Aorta (tissue), 5 donors: ENCODE data around the gene AKAP13. TPM values are rescaled to one million over a fixed set of nuclear protein-coding genes. Genes with fewer than 3 reads are reported as not detected.
"Not testable (repeated sequence)": the region's sequence is repeated elsewhere in the genome, so short reads cannot be mapped to it uniquely, and the experiment has no call there.

Experiments used
- ATAC-seq: fragments of 200-7000 bp; cut with Tn5 transposase; one replicate; pipeline ENCODE4 v1.9.1; 2022; ENCODE audit warnings: moderate library complexity; ENCODE audit not compliant: low FRiP score
- DNase-seq, 2 donors: peaks; one replicate each; pipeline ENCODE4 v3.0.0-alpha.2; 2020
- H3K27ac ChIP-seq, 2 donors: one replicate each; pipeline ENCODE4 v1.5.1; 2013; ENCODE audit warnings: low read length in 2 of 2, mild to moderate bottlenecking in 2 of 2, moderate library complexity in 2 of 2, control low read depth in 1 of 2, inconsistent platforms in 1 of 2, low read depth in 1 of 2
- H3K27me3 ChIP-seq, 2 donors: one replicate each; pipeline ENCODE4 v1.6.1; 2013; ENCODE audit warnings: control low read depth in 1 of 2, low read length in 1 of 2, mild to moderate bottlenecking in 1 of 2, moderate library complexity in 1 of 2; ENCODE audit not compliant: insufficient read depth in 2 of 2, control insufficient read depth in 1 of 2
- H3K36me3 ChIP-seq, 2 donors: one replicate each; pipeline ENCODE4 v1.6.1; 2013; ENCODE audit warnings: control low read depth in 1 of 2, low read length in 1 of 2, mild to moderate bottlenecking in 1 of 2; ENCODE audit not compliant: insufficient read depth in 2 of 2, control insufficient read depth in 1 of 2
- H3K4me1 ChIP-seq, 2 donors: one replicate each; pipeline ENCODE4 v1.6.1; 2013; ENCODE audit warnings: low read length in 2 of 2, control low read depth in 1 of 2, mild to moderate bottlenecking in 1 of 2, moderate library complexity in 1 of 2; ENCODE audit not compliant: insufficient read depth in 2 of 2, control insufficient read depth in 1 of 2
- H3K4me3 ChIP-seq, 2 donors: one replicate each; pipeline ENCODE4 v1.5.1; 2013; ENCODE audit warnings: low read length in 2 of 2, control low read depth in 1 of 2, mild to moderate bottlenecking in 1 of 2
- H3K9me3 ChIP-seq: one replicate; pipeline ENCODE4 v1.6.1; 2013; ENCODE audit warnings: mild to moderate bottlenecking, low read length; ENCODE audit not compliant: control insufficient read depth
- WGBS, 2 donors: extraction: QIAGEN DNeasy Blood & Tissue Kit; methylation state at CpG; one replicate each; pipeline ENCODE4 v1.1.7; 2013; 5-methylcytosine and 5-hydroxymethylcytosine counted together
- intact Hi-C, 2 donors: fragments of 100-400 bp; cut with DNase I; formaldehyde crosslinking; loops; one replicate each; pipeline versions ENCODE4 v1.14.2 to v1.15.0; 2022
- polyA plus RNA-seq, 2 donors: library from polyadenylated mRNA; stranded (reverse); fragments of 200-250 nt; gene quantifications; one replicate each; pipeline ENCODE4 v1.2.3, GENCODE V29; 2013
- total RNA-seq, 2 donors: library from RNA; stranded (reverse); fragmentation: NEBNext Ultra II Directional; extraction: Animal tissue kit (Norgen Biotek cat#: 25700); gene quantifications; one replicate each; pipeline ENCODE4 v1.2.1, GENCODE V29; 2021
- donor health status: healthy with polysubstance abuse.
- donor health status: Bipolar disorder and iron deficiency.
- donor health status: DM: no; HTN: no; CAD: no.
- donor health status: DM: no; HTN: no; CAD: no.
- donor health status: DM: yes; HTN: yes; CAD: no.

AKAP13 gene
- total and polyA plus RNA-seq, 4 donors = 29.6 to 267 (median 138) TPM

GRCh38 chr15:85337425-85338074, 42.9 kb upstream of the AKAP13 start:
- 64 to 67% methylated on average over 9 of the region's 9 CpGs for WGBS, 2 donors
- DNase-seq = no peak
- Histone ChIP-seq H3K27me3 (no peaks in the 10 kb centered on the region), H3K36me3 (no peaks in the 10 kb centered on the region), H3K9me3 (no peaks in the 10 kb centered on the region), H3K4me3 (no peak overlapping the region), H3K27ac (no peak overlapping the region), H3K4me1 (no peaks in the 10 kb centered on the region)
- no peak for ATAC-seq
- intact Hi-C loops = loop anchor here (10.0 kb wide), 2 partner anchors 67 to 167 kb away; no protein-coding TSS in a partner anchor

- H3K9me3 ChIP-seq = no peaks in the 10 kb centered on the region
- DNase-seq = no peak
- no peaks in the 10 kb centered on the region for H3K4me1 ChIP-seq
- WGBS, 2 donors = 71 to 72% methylated on average over 1 of the region's 1 CpG
- no peak for ATAC-seq
- H3K27me3 ChIP-seq = no peaks in the 10 kb centered on the region
- H3K4me3 ChIP-seq = no peak overlapping the region
- intact Hi-C loops = no loop called here
- no peaks in the 10 kb centered on the region for H3K36me3 ChIP-seq
- no peak overlapping the region for H3K27ac ChIP-seq
Observed at GRCh38 chr15:85340321-85340665, 40.1 kb upstream of the AKAP13 start.

- no peak overlapping the region for H3K27ac ChIP-seq
- H3K4me3 ChIP-seq = no peak overlapping the region
- no peaks in the 10 kb centered on the region for H3K36me3 ChIP-seq
- DNase-seq = no peak
- no peaks in the 10 kb centered on the region for H3K4me1 ChIP-seq
- H3K9me3 ChIP-seq = no peaks in the 10 kb centered on the region
- no peaks in the 10 kb centered on the region for H3K27me3 ChIP-seq
- intact Hi-C loops = no loop called here
- ATAC-seq = no peak
Observed at GRCh38 chr15:85340852-85341251, 39.6 kb upstream of the AKAP13 start.

GRCh38 chr15:85342163-85342562, 38.2 kb upstream of the AKAP13 start:
- H3K9me3 ChIP-seq, H3K27me3 ChIP-seq, H3K36me3 ChIP-seq, H3K4me3 ChIP-seq, H3K4me1 ChIP-seq, intact Hi-C loops, H3K27ac ChIP-seq, ATAC-seq, DNase-seq: not testable (repeated sequence)
- 91 to 92% methylated on average over 6 of the region's 6 CpGs for WGBS, 2 donors

- H3K36me3 ChIP-seq, H3K27me3 ChIP-seq, H3K4me3 ChIP-seq, DNase-seq, H3K27ac ChIP-seq, H3K4me1 ChIP-seq, intact Hi-C loops, ATAC-seq, H3K9me3 ChIP-seq: not testable (repeated sequence)
- 41 to 42% methylated on average over 5 of the region's 5 CpGs for WGBS, 2 donors
Observed at GRCh38 chr15:85343443-85343842, 37.0 kb upstream of the AKAP13 start.

GRCh38 chr15:85344241-85344640, 36.2 kb upstream of the AKAP13 start:
- H3K36me3 ChIP-seq, H3K4me1 ChIP-seq, H3K27ac ChIP-seq, ATAC-seq, DNase-seq, H3K9me3 ChIP-seq, H3K4me3 ChIP-seq, H3K27me3 ChIP-seq, intact Hi-C loops: not testable (repeated sequence)
- WGBS, 2 donors = 85 to 93% methylated on average over 1 of the region's 1 CpG

GRCh38 chr15:85344653-85345114, 35.7 kb upstream of the AKAP13 start:
- H3K9me3 ChIP-seq, H3K4me3 ChIP-seq, H3K36me3 ChIP-seq, H3K4me1 ChIP-seq, H3K27ac ChIP-seq, H3K27me3 ChIP-seq, intact Hi-C loops: not testable (repeated sequence)
- ATAC-seq = peak; percentile 61
- peak in 1 of 2 donors; percentile 50 for DNase-seq
- 38 to 49% methylated on average over 6 of the region's 6 CpGs for WGBS, 2 donors

- DNase-seq, H3K9me3 ChIP-seq, H3K27me3 ChIP-seq, intact Hi-C loops, H3K36me3 ChIP-seq, H3K27ac ChIP-seq, H3K4me3 ChIP-seq, H3K4me1 ChIP-seq: not testable (repeated sequence)
- ATAC-seq = peak; percentile 16
- 95% methylated on average over 4 of the region's 4 CpGs for WGBS, 2 donors
Observed at GRCh38 chr15:85345196-85345918, 35.0 kb upstream of the AKAP13 start.

- ATAC-seq, H3K4me3 ChIP-seq, intact Hi-C loops, H3K27me3 ChIP-seq, H3K4me1 ChIP-seq, H3K36me3 ChIP-seq, DNase-seq, H3K27ac ChIP-seq, H3K9me3 ChIP-seq: not testable (repeated sequence)
- WGBS, 2 donors = 80 to 99% methylated on average over 1 of the region's 1 CpG
Observed at GRCh38 chr15:85346462-85347084, 33.8 kb upstream of the AKAP13 start.
